ENCODE data around the gene MTMR3. TPM values are rescaled to one million over a fixed set of nuclear protein-coding genes. Genes with fewer than 3 reads are reported as not detected.
A peak's percentile ranks its signal among the peaks of the same experiment; 100 is the strongest.

Gene MTMR3
- total RNA-seq (2021; fragmentation: NEBNext Ultra II Directional; extraction: Animal tissue kit (Norgen Biotek cat#: 25700)) = 18.5 and 20.2 TPM in 2 replicates
- 16.9 and 23.4 TPM in 2 replicates for polyA plus RNA-seq (2011; rRNA removed)
- 18.1 TPM for polyA plus RNA-seq (2011; cell fraction: cytosol; rRNA removed)
- 88.0 TPM for polyA plus RNA-seq (2011; cell fraction: nucleus; rRNA removed)
- 10.5 to 13.3 TPM (median 12.5 TPM) in 4 replicates for polyA plus RNA-seq (2012, experiment 1 of 2)
- 1.7 TPM for polyA plus RNA-seq (2012, experiment 2 of 2)
- 6.5 TPM for polyA plus RNA-seq (2013, experiment 1 of 2)
- 6.1 TPM for polyA plus RNA-seq (2013, experiment 2 of 2)
- polyA minus RNA-seq (2011; rRNA and poly(A)+ RNA removed) = 39.9 and 47.3 TPM in 2 replicates
- polyA minus RNA-seq (2011; cell fraction: cytosol; rRNA and poly(A)+ RNA removed) = 14.8 TPM
- 35.2 TPM for polyA minus RNA-seq (2011; cell fraction: nucleus; rRNA and poly(A)+ RNA removed)
- long read RNA-seq, experiment 1, partial matches to known transcripts = 4 of 11 reads
- long read RNA-seq, experiment 1, other reads (novel, unspliced or antisense) = 7 of 11 reads
- long read RNA-seq, experiment 2, partial matches to known transcripts = 1 of 5 reads
- long read RNA-seq, experiment 2, other reads (novel, unspliced or antisense) = 4 of 5 reads

DNA sequence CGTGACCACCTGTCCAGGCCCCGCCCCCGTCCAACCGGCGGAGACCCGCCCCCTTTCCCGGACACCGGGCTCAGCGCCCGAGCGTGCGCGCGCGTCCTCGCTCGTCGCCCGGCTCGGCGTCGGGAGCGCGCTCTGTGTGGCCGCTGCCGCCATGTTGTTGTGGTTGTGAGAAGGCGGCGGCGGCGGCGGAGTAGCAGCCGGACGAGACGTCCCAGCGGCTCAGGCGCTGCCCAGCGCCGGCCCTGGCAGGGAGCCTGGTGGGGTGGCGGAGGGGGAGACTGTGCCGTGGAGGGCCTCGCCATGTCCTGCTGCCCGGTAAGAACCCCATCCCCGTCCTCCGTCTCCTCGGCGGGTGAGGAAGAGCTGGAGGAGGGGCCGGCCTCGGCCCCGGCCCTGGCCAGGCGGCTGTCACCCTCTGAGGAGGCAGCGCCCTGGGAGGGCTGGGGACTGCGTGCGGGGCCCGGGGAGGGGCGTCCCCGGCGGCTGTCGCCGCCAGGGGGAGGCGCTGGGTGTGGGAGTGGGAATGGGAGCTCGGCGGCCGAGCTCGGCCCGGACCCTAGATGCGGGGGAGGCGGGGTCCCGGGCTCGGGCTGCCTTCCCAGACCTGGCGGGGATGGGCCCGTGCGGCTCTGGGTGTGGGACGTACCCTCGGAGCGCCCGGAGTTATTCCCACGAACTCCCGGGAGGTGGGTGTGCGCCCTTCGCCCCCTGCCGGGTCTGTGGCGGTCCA, at the start of gene MTMR3:
MTMR3 (plus strand) TSS at position 130 of the 730 bp plus-strand sequence. CDS start 87,886 bp downstream, outside the sequence.
- H3K36me3 ChIP-seq (ENCODE audit: control insufficient read depth in 2 of 4, insufficient read depth in 4 of 4, low read length in 3 of 4) = no peaks in the 10 kb centered on the region
- H2BK20ac ChIP-seq (ENCODE audit: low read length) = no peak within 1 kb of the TSS
- peak within 1 kb of the TSS; percentile 80; the same call in 1 of the 2 replicates for H3K27ac ChIP-seq (ENCODE audit: low read depth, low read length)
- no peaks in the 10 kb centered on the region for H3K27me3 ChIP-seq (replicated peaks in 1 of 4; ENCODE audit: control insufficient read depth in 3 of 4, extremely low read depth in 1 of 4, insufficient read depth in 3 of 4, low read length in 3 of 4)
- H3K56ac ChIP-seq (replicated peaks; ENCODE audit: insufficient read length, low read depth, low read length) = peak within 1 kb of the TSS; percentile 79
- no peak within 1 kb of the TSS for H3K14ac ChIP-seq (ENCODE audit: insufficient read length)
- no peaks in the 10 kb centered on the region for H3K79me1 ChIP-seq (ENCODE audit: low read depth, low read length)
- H3K4me3 ChIP-seq (ENCODE audit: extremely low read depth in 1 of 4, insufficient read depth in 2 of 4, low read depth in 3 of 4, low read length in 4 of 4) = peak within 1 kb of the TSS; percentile 84 to 96 (median 86)
- WGBS, 2 experiments (ENCODE audit: extremely low coverage in 1 of 2, insufficient coverage in 1 of 2, insufficient read length in 1 of 2, insufficient replicate concordance in 2 of 2, low coverage in 1 of 2, low lambda C conversion rate in 2 of 2, missing lambda C conversion rate in 1 of 2) = 1% methylated on average over 55 of the region's 82 CpGs; no CpG with 5 or more reads in 1 of the 2 experiments
- H2AFZ ChIP-seq (ENCODE audit: low read length) = peak within 1 kb of the TSS; percentile 45; the same call in 1 of the 2 replicates
- H2BK5ac ChIP-seq (ENCODE audit: low read depth, low read length) = peak within 1 kb of the TSS; percentile 75; the same call in 1 of the 2 replicates
- POLR2A ChIA-PET (ENCODE audit: partially characterized antibody) = interaction anchor here (1.3 kb wide), 1 partner anchor 51 kb away, joined by 3 read pairs; no protein-coding TSS in a partner anchor
- peak within 1 kb of the TSS; percentile 89 for H4K8ac ChIP-seq (ENCODE audit: extremely low read depth, insufficient read depth, low read length)
- H3K4ac ChIP-seq (replicated peaks; ENCODE audit: insufficient read length, low read depth, low read length) = no peak within 1 kb of the TSS
- H3K4me2 ChIP-seq (ENCODE audit: insufficient read depth in 1 of 2, low read depth in 2 of 2, low read length in 2 of 2) = peak within 1 kb of the TSS; percentile 45 to 75
- H3K4me1 ChIP-seq (replicated peaks in 1 of 4; ENCODE audit: control insufficient read depth in 3 of 4, insufficient read depth in 4 of 4, low read length in 3 of 4) = peaks cover 0 to 5% (median 3%) of the 10 kb centered on the region in 4 experiments; a peak in 4 of 7 replicates
- DNase-seq (ENCODE audit: low read depth in 1 of 2, low spot score in 2 of 2) = peak; percentile 64 to 99
- no peak within 1 kb of the TSS for H4K91ac ChIP-seq (replicated peaks; ENCODE audit: insufficient read length, low read length)
- H2AK5ac ChIP-seq (ENCODE audit: low read depth, low read length) = no peak within 1 kb of the TSS
- peaks cover 0 to 5% of the 10 kb centered on the region in 2 experiments for H4K20me1 ChIP-seq (replicated peaks in 1 of 2; ENCODE audit: control insufficient read depth in 1 of 2, insufficient read depth in 2 of 2, low read length in 2 of 2)
- CTCF ChIA-PET (ENCODE audit: partially characterized antibody) = interaction anchor here (1.2 to 1.5 kb wide), 3 partner anchors 12 to 119 kb away, joined by 3 to 4 read pairs (median 3); no protein-coding TSS in a partner anchor
- no peak within 1 kb of the TSS for H2BK15ac ChIP-seq (ENCODE audit: low read length)
- peak within 1 kb of the TSS; percentile 55 for H4K5ac ChIP-seq (ENCODE audit: insufficient read length, low read depth, low read length)
- no peak for FAIRE-seq
- H3K23me2 ChIP-seq (ENCODE audit: low read depth, low read length) = 0 out of 2 replicates have a peak, but pooled peaks cover 2% of the 10 kb centered on the region
- no peak within 1 kb of the TSS for H2BK120ac ChIP-seq (replicated peaks; ENCODE audit: low read depth, low read length)
- no peak within 1 kb of the TSS for H3K23ac ChIP-seq (ENCODE audit: insufficient read length)
- peaks cover 0 to 46% of the 10 kb centered on the region in 2 experiments; a peak in 2 of 4 replicates for H3K79me2 ChIP-seq (ENCODE audit: control insufficient read depth in 1 of 2, insufficient read depth in 2 of 2, low read length in 2 of 2)
- H2BK12ac ChIP-seq (ENCODE audit: low read depth, low read length) = no peak within 1 kb of the TSS
- H3K9ac ChIP-seq (replicated peaks in 1 of 4; ENCODE audit: extremely low read depth in 1 of 4, low read depth in 3 of 4, low read length in 3 of 4) = peak within 1 kb of the TSS; percentile 76 to 96 (median 84)
- peak within 1 kb of the TSS; percentile 98 for H3K18ac ChIP-seq (ENCODE audit: extremely low read depth, low read length)
- no peaks in the 10 kb centered on the region for H3K9me3 ChIP-seq (ENCODE audit: insufficient read depth in 2 of 2, low read depth in 1 of 2, low read length in 1 of 2)
- TF ChIP-seq SAP30 (IDR thresholded peaks at IDR 0.05; ENCODE audit: insufficient read depth, insufficient replicate concordance, low read length) (no peak), SP2 (IDR thresholded peaks at IDR 0.05; ENCODE audit: low read length) (no peak), EGR1 (IDR thresholded peaks at IDR 0.05; ENCODE audit: borderline replicate concordance, low read depth, low read length) (no peak), FOSL1 (IDR thresholded peaks at IDR 0.05; ENCODE audit: insufficient read depth, low read depth, low read length) (no peak), PHF8 (conservative IDR thresholded peaks at IDR 0.05; ENCODE audit: low read depth, low read length) (peak; percentile 79), POU5F1 (IDR thresholded peaks at IDR 0.05; ENCODE audit: low read depth, low read length) (no peak), TAF1 (IDR thresholded peaks at IDR 0.05; ENCODE audit: low read depth, low read length) (peak; percentile 62; the same call in 1 of the 2 replicates)
